Osteocyte (in vitro differentiated cells): ENCODE measurements around the gene KAZALD1. TPM values are rescaled to one million over a fixed set of nuclear protein-coding genes. Genes with fewer than 3 reads are reported as not detected.
A peak's percentile ranks its signal among the peaks of the same experiment; 100 is the strongest.

Experiments
- DNase-seq: peaks from one replicate; pipeline ENCODE4 v3.0.0; 2021; ENCODE audit warnings: mixed read lengths; ENCODE audit not compliant: unreplicated experiment; ENCODE audit errors: extremely low spot score
- H3K27ac Mint-ChIP-seq: one replicate; pipeline ENCODE4 v1.8.0; 2021; ENCODE audit warnings: mild to moderate bottlenecking, mixed read lengths; ENCODE audit not compliant: unreplicated experiment
- H3K27me3 Mint-ChIP-seq: one replicate; pipeline ENCODE4 v1.8.0; 2021; ENCODE audit warnings: mixed read lengths; ENCODE audit not compliant: unreplicated experiment
- H3K36me3 Mint-ChIP-seq: one replicate; pipeline ENCODE4 v1.8.0; 2021; ENCODE audit warnings: mixed read lengths; ENCODE audit not compliant: unreplicated experiment
- H3K4me1 Mint-ChIP-seq: one replicate; pipeline ENCODE4 v1.8.0; 2021; ENCODE audit warnings: mixed read lengths; ENCODE audit not compliant: unreplicated experiment
- H3K4me3 Mint-ChIP-seq: one replicate; pipeline ENCODE4 v1.8.0; 2021; ENCODE audit warnings: mild to moderate bottlenecking, moderate library complexity, mixed read lengths; ENCODE audit not compliant: unreplicated experiment
- H3K9me3 Mint-ChIP-seq: one replicate; pipeline ENCODE4 v1.8.0; 2021; ENCODE audit warnings: mixed read lengths; ENCODE audit not compliant: unreplicated experiment
- CTCF ChIP-seq: fragments of 200-600 bp; sonication (generic); IDR thresholded peaks from 2 replicates; pipeline ENCODE4 v1.5.0; 2021; ENCODE audit warnings: antibody characterized with exemption, mild to moderate bottlenecking, moderate library complexity
- total RNA-seq: library from RNA; stranded (reverse); gene quantifications from 2 replicates; pipeline ENCODE4 v1.2.1, GENCODE V29; 2021

KAZALD1 gene
- total RNA-seq, 1 donor from 2014 or later, result 49.0 TPM

- no peaks in the 10 kb centered on the region for H3K36me3 Mint-ChIP-seq
- DNase-seq, result peak; percentile 94
- H3K27ac Mint-ChIP-seq, result peak overlapping the region; percentile 85
- no peaks in the 10 kb centered on the region for H3K9me3 Mint-ChIP-seq
- peak; percentile 89 for TF ChIP-seq CTCF
- H3K27me3 Mint-ChIP-seq, result peaks cover 5% of the 10 kb centered on the region
- peaks cover 36% of the 10 kb centered on the region for H3K4me1 Mint-ChIP-seq
- peak overlapping the region; percentile 87 for H3K4me3 Mint-ChIP-seq
Observed at GRCh38 chr10:101067356-101068083, 5.7 kb downstream of the KAZALD1 start.

GRCh38 chr10:101069441-101069840 lies 7.7 kb downstream of the KAZALD1 start:
- Mint-ChIP-seq H3K9me3 (no peaks in the 10 kb centered on the region), H3K36me3 (no peaks in the 10 kb centered on the region), H3K4me1 (peaks cover 20% of the 10 kb centered on the region), H3K27me3 (peaks cover 20% of the 10 kb centered on the region), H3K4me3 (no peak overlapping the region), H3K27ac (no peak overlapping the region)
- no peak for DNase-seq
- no peak for TF ChIP-seq CTCF

DNA sequence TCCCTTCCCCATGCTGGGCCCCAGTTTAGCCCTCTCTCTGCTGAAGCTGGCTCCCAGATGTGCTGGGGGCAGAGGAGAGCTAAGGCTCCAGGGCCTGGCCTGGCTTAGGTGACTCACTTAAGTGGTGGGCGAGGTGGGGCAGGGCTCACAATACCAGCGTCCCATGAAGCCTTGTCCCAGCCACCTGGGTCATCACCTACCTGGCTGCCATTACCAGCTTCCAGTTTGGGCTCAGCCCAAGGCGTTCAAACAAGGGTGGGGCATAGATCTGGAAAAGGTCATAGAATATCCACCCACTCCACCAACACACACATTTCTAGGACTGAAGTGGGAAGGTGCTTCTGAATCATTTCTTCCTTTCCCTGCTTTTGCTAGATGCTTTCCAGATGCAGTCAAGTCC lies 8.3 kb downstream of the KAZALD1 start:
- Mint-ChIP-seq H3K4me1 (peaks cover 15% of the 10 kb centered on the region), H3K36me3 (no peaks in the 10 kb centered on the region), H3K9me3 (no peaks in the 10 kb centered on the region), H3K4me3 (no peak overlapping the region), H3K27ac (no peak overlapping the region), H3K27me3 (peaks cover 20% of the 10 kb centered on the region)
- DNase-seq, result no peak
- no peak for TF ChIP-seq CTCF

GRCh38 chr10:101071267-101071884 lies 9.6 kb downstream of the KAZALD1 start:
- H3K36me3 Mint-ChIP-seq, result no peaks in the 10 kb centered on the region
- no peak for DNase-seq
- no peaks in the 10 kb centered on the region for H3K9me3 Mint-ChIP-seq
- no peak for TF ChIP-seq CTCF
- H3K27me3 Mint-ChIP-seq, result peaks cover 32% of the 10 kb centered on the region
- no peak overlapping the region for H3K4me3 Mint-ChIP-seq
- H3K27ac Mint-ChIP-seq, result no peak overlapping the region
- H3K4me1 Mint-ChIP-seq, result peaks cover 2% of the 10 kb centered on the region

DNA sequence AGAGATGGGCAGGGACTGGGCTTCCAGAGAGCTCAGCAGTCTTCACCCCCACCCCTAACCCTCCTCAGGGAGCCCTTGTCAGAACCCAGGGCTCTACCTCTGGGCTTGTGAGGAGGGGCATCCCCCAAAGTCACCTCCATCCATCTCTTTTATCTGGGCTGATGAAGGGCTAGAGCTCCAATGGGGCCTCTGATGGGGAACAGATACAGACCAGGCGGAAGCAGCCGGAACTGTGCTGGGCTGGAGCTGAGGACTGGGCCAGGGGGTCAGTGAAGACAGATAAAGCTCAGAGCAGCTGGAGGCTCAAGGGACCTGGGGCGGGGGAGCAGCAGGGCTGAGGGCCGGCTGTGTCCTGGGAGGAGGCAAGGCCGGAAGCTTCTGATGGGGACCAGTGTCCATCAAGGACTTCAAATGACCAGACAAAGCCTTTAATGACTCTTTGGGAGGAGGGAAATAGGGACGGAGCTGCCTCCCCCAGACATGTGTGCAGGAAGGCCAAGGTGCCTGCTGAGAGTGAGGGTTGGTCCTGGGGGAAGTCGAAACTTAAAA lies 10.2 kb downstream of the KAZALD1 start:
- Mint-ChIP-seq H3K27ac (no peak overlapping the region), H3K27me3 (peaks cover 36% of the 10 kb centered on the region), H3K4me3 (no peak overlapping the region), H3K36me3 (no peaks in the 10 kb centered on the region), H3K9me3 (no peaks in the 10 kb centered on the region), H3K4me1 (no peaks in the 10 kb centered on the region)
- TF ChIP-seq CTCF, result no peak
- no peak for DNase-seq
